ENCODE data around the gene GIMAP6. TPM values are rescaled to one million over a fixed set of nuclear protein-coding genes. Genes with fewer than 3 reads are reported as not detected.
"Not testable (repeated sequence)": the region's sequence is repeated elsewhere in the genome, so short reads cannot be mapped to it uniquely, and the experiment has no call there.

Gene GIMAP6
- polyA plus RNA-seq, 3 donors from 2014 or later: 119 to 279 (median 173) TPM

DNA sequence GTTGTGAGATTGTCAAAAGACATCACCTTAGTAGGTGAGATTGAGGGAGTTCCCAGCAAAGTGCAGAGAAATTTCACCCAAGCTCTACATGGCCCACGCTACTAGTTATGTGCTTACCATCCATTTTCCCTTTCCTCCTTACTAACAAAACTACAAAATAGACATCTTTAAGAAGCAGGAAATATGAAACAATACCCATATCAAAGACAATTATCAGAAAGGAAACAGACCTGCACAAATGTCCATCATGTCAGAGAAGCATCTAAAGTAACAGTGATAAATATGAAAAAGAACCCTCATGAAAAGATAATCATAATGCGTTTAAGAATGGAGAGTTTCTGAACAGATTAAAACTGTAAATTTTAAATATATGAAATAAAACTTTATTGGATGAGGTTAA is 36.8 kb downstream of the GIMAP6 start:
- Mint-ChIP-seq H3K9me3 (peaks cover 20 to 33% (median 25%) of the 10 kb centered on the region in 6 donors), H3K4me1 (peaks cover 26 to 59% of the 10 kb centered on the region in 2 donors), H3K36me3 (peaks cover 22 to 31% (median 29%) of the 10 kb centered on the region in 3 donors), H3K4me3 (peak overlapping the region in 1 of 5 donors; percentile 64), H3K27ac (peak overlapping the region in 2 of 6 donors; percentile 38 to 46), H3K27me3 (ENCODE audit: low read depth in 3 of 3) (peaks cover 0 to 2% (median 1%) of the 10 kb centered on the region in 3 donors)
- no peak for DNase-seq

DNA sequence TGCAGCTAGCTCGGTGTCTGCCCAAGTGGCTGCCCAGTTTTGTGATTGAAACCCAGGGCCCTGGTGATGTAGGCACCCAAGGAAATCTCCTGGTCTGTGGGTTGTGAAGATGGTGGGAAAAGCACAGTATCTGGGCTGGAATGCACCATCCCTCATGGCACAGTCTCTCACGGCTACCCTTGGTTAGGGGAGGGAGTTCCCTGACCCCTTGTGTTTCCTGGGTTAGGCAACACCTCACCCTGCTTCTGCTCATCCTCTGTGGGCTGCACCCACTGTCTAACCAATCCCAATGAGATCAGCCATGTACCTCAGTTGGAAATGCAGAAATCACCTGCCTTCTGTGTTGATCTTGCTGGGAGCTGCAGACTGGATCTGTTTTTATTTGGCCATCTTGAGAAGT is 37.4 kb downstream of the GIMAP6 start:
- H3K4me1 Mint-ChIP-seq: peaks cover 20 to 58% of the 10 kb centered on the region in 2 donors
- peaks cover 0 to 2% (median 1%) of the 10 kb centered on the region in 3 donors for H3K27me3 Mint-ChIP-seq (ENCODE audit: low read depth in 3 of 3)
- peaks cover 18 to 27% (median 26%) of the 10 kb centered on the region in 3 donors for H3K36me3 Mint-ChIP-seq
- H3K4me3 Mint-ChIP-seq: peak overlapping the region in 3 of 5 donors; percentile 8 to 66 (median 64)
- H3K9me3 Mint-ChIP-seq: peaks cover 20 to 33% (median 25%) of the 10 kb centered on the region in 6 donors
- H3K27ac Mint-ChIP-seq: peak overlapping the region in 3 of 6 donors; percentile 38 to 47 (median 46)
- no peak for DNase-seq

DNA sequence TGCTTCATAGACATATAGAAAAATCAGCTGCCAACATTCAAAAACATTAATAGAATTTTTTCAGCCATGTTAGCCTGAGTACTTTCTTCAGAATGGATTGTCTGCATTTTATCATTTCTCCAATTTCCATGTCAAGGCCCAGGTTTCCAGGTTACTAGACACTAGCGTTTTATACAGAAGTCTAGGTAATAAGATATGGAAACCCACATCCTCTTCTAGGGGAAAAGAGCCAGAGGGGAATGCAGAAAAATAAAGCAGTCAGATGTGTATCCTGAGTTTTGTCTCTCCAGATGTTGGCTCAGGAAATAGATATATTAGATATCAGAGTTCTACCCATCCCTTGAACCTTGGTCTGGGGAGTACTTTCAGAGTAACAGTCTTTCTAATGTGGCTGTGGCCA is 44.6 kb downstream of the GIMAP6 start:
- Mint-ChIP-seq H3K4me1 (peaks cover 26 to 65% of the 10 kb centered on the region in 2 donors), H3K27ac (peak overlapping the region in 2 of 6 donors; percentile 66 to 69), H3K36me3 (peaks cover 14 to 31% (median 17%) of the 10 kb centered on the region in 3 donors), H3K27me3 (ENCODE audit: low read depth in 3 of 3) (peaks cover 0 to 3% (median 1%) of the 10 kb centered on the region in 3 donors), H3K4me3 (no peak overlapping the region), H3K9me3 (peaks cover 12 to 27% (median 20%) of the 10 kb centered on the region in 6 donors)
- no peak for DNase-seq

DNA sequence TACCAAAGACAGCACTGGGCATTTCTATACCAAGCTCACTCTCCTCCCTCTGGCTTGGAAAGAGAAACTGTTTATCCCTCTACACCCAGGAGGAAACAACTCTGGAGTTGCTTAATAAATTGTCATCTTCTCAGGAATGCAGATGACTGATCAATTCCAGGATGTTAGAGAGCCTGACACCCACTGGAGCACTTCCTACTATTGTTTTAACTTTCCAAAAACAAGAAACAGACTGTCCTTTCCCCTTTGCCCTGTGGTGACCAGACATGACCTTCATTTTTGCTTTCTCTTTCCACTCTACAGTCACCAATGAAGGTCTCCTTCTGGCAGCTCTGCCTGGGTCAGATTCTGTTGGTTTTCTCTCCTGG is 45.4 kb downstream of the GIMAP6 start:
- Mint-ChIP-seq H3K36me3 (peaks cover 10 to 23% (median 10%) of the 10 kb centered on the region in 3 donors), H3K4me3 (peak overlapping the region; percentile 2 to 55 (median 37)), H3K4me1 (peaks cover 26 to 68% of the 10 kb centered on the region in 2 donors), H3K27ac (peak overlapping the region; percentile 66 to 84 (median 70)), H3K9me3 (peaks cover 5 to 24% (median 17%) of the 10 kb centered on the region in 6 donors), H3K27me3 (ENCODE audit: low read depth in 3 of 3) (peaks cover 0 to 2% (median 1%) of the 10 kb centered on the region in 3 donors)
- DNase-seq: no peak

DNA sequence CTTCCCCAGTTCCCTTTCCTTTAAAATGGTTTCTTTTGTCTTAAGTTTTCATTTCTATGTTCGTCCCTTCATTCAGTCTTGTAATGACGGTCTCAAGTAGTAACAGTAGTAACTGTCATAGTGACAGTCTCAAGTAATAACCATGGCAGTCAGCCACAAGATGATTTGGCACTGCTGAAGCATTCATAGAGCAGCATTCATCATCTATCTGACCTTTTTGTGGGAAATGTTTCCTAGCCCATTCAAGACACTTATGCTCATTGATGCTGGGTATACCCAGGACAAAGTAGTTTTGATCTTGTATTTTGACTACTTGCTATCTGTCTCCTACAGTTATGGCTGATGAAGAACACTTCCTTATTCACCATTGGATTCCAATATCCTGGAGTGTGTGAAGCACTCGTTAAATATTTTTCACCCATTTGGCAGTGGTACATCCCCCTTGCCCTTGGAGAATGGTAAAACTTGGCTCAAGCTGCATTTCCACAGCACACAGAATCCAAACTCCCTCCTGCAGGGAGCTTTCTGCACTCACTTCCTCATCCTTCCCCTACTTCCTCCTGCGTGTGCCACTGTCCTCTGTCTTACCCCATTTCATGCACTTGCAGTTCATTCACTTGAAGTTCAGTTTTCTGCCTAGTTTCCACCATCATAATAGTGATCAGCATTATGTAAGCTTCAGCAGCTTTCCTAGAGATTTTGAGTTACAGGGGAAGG is 46.0 kb downstream of the GIMAP6 start:
- DNase-seq: no peak
- peak overlapping the region in 2 of 5 donors; percentile 2 to 55 for H3K4me3 Mint-ChIP-seq

DNA sequence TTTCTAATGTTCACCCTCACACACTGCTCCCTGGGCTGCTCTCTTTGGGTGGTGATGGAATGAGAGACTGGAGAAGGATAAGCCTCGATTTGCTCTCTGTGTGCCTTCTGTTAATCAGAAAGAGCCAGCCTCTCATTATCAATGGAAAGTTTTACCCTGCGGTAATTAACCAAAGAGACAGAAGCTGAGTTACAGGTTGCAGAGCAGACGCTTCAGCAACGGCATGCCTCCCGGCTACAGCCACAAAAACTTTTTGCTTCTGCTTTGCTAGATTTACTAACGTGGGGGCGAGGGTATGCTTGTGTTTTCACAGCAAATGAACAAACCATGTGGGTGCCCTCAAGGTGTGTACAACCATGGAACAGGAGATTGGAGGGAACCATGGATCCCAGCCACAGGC is 47.0 kb downstream of the GIMAP6 start:
- H3K27me3 Mint-ChIP-seq (ENCODE audit: low read depth in 3 of 3): peaks cover 0 to 6% (median 5%) of the 10 kb centered on the region in 3 donors
- peak overlapping the region; percentile 13 to 66 (median 51) for H3K27ac Mint-ChIP-seq
- H3K36me3 Mint-ChIP-seq: peaks cover 14 to 30% (median 23%) of the 10 kb centered on the region in 3 donors
- no peak for DNase-seq
- peaks cover 7 to 37% (median 29%) of the 10 kb centered on the region in 6 donors for H3K9me3 Mint-ChIP-seq
- H3K4me1 Mint-ChIP-seq: peaks cover 32 to 67% of the 10 kb centered on the region in 2 donors
- H3K4me3 Mint-ChIP-seq: no peak overlapping the region

More for the DNA sequence above, 46.0 kb downstream of the GIMAP6 start:
- H3K9me3 Mint-ChIP-seq: peaks cover 3 to 27% (median 19%) of the 10 kb centered on the region in 6 donors
- peaks cover 8 to 23% (median 16%) of the 10 kb centered on the region in 3 donors for H3K36me3 Mint-ChIP-seq
- H3K27me3 Mint-ChIP-seq (ENCODE audit: low read depth in 3 of 3): peaks cover 0 to 2% (median 1%) of the 10 kb centered on the region in 3 donors
- H3K27ac Mint-ChIP-seq: peak overlapping the region; percentile 66 to 84 (median 70)
- peaks cover 26 to 67% of the 10 kb centered on the region in 2 donors for H3K4me1 Mint-ChIP-seq

DNA sequence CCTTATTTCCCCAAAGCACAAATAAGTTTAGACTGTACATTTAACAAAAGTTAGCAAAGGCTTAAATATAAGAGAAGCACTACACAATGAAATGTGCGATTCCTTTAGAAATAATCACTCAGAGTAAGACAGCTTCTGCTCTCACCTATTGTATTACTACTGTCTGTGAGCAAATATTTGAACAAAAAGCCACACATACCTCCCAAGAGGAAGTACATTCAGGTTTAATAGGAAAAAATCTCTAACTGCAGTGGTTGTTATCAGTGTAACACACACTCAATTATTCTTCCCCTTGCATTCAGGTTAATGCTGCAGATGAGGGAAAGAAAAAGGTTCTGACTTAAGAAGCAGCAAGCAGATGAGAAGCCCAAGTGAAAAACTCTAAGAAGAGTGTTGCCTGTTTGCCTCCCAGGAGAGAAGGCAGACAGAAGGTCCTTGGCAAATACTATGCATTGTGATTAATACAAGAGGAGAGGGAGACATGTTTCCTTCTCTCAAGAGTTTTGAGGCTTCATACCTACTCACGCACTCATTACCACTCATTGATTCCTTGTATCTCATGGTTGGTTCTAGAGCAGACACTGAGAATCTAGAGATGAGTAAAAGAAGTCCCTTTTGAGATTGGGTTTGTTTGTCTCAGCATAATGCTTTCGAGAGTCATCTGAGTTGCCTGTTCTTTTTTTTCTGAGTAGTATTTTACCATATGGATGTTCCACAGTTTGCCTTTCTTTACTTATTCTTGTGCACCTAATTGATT is 51.4 kb downstream of the GIMAP6 start:
- H3K9me3 Mint-ChIP-seq: peaks cover 16 to 75% (median 66%) of the 10 kb centered on the region in 6 donors
- H3K27me3 Mint-ChIP-seq (ENCODE audit: low read depth in 3 of 3): peaks cover 0 to 8% (median 4%) of the 10 kb centered on the region in 3 donors

DNA sequence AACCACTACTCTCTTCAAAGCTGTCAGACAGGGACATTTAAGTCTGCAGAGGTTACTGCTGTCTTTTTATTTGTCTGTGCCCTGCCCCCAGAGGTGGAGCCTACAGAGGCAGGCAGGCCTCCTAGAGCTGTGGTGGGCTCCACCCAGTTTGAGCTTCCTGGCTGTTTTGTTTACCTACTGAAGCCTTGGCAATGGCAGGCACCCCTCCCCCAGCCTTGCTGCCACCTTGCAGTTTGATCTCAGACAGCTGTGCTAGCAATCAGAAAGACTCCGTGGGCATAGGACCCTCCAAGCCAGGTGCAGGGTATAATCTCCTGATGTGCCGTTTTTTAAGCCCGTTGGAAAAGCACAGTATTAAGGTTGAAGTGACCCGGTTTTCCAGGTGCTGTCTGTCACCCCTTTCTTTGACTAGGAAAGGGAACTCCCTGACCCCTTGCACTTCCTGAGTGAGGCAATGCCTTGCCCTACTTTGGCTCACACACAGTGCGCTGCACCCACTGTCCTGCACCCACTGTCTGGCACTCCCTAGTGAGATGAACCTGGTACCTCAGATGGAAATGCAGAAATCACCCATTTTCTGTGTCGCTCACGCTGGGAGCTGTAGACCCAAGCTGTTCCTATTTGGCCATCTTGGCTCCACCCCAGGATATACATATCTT is 52.1 kb downstream of the GIMAP6 start:
- H3K27me3 Mint-ChIP-seq (ENCODE audit: low read depth in 3 of 3): not testable (repeated sequence)
- Mint-ChIP-seq H3K36me3 (peaks cover 43 to 56% (median 48%) of the 10 kb centered on the region in 3 donors), H3K4me1 (peaks cover 31 to 70% of the 10 kb centered on the region in 2 donors), H3K9me3 (peaks cover 18 to 82% (median 71%) of the 10 kb centered on the region in 6 donors), H3K4me3 (peak overlapping the region in 4 of 5 donors; percentile 21 to 53 (median 48)), H3K27ac (peak overlapping the region; percentile 65 to 83 (median 74))
- DNase-seq: peak in 2 of 3 donors; percentile 35 to 39

More for the DNA sequence above, 51.4 kb downstream of the GIMAP6 start:
- Mint-ChIP-seq H3K4me1 (peaks cover 34 to 72% of the 10 kb centered on the region in 2 donors), H3K27ac (peak overlapping the region; percentile 65 to 83 (median 74)), H3K4me3 (peak overlapping the region in 3 of 5 donors; percentile 46 to 53 (median 50)), H3K36me3 (peaks cover 42 to 49% (median 47%) of the 10 kb centered on the region in 3 donors)
- no peak for DNase-seq

Other genes with a start within 250 kb of the GIMAP6 start
- 10 to 100 TPM in 1 of 3 donors, 1 to 10 TPM in 2; 2.6 to 25.1 (median 5.0) TPM for gene GIMAP8, start 181.8 kb downstream of the GIMAP6 start, polyA plus RNA-seq
- gene GIMAP7, start 117.5 kb downstream of the GIMAP6 start, polyA plus RNA-seq: 100 to 1,000 TPM; 285 to 709 (median 555) TPM
- 100 to 1,000 TPM; 158 to 420 (median 392) TPM for gene GIMAP4, start 65.0 kb downstream of the GIMAP6 start, polyA plus RNA-seq
- 10 to 100 TPM; 63.1 to 93.5 (median 79.4) TPM for gene GIMAP2, start 53.3 kb upstream of the GIMAP6 start, polyA plus RNA-seq
- gene GIMAP1, start 84.2 kb upstream of the GIMAP6 start, polyA plus RNA-seq: 10 to 100 TPM; 19.1 to 71.4 (median 25.7) TPM
- 100 to 1,000 TPM; 123 to 291 (median 123) TPM for gene GIMAP5, start 105.0 kb upstream of the GIMAP6 start, polyA plus RNA-seq
- under 1 TPM in 1 of 3 donors, not detected in 2; 0.87 TPM for gene TMEM176B, start 168.0 kb upstream of the GIMAP6 start, polyA plus RNA-seq
- gene TMEM176A, start 168.4 kb upstream of the GIMAP6 start, polyA plus RNA-seq: under 1 TPM in 1 of 3 donors, not detected in 2; 0.97 TPM
- not detected for gene AOC1, start 220.1 kb upstream of the GIMAP6 start, polyA plus RNA-seq